ENCODE measurements around the gene DHRS13. TPM values are rescaled to one million over a fixed set of nuclear protein-coding genes. Genes with fewer than 3 reads are reported as not detected.

DHRS13 gene
- total and polyA plus RNA-seq, 3 donors from 2014 or later = 8.7 to 18.6 (median 14.9) TPM

DNA sequence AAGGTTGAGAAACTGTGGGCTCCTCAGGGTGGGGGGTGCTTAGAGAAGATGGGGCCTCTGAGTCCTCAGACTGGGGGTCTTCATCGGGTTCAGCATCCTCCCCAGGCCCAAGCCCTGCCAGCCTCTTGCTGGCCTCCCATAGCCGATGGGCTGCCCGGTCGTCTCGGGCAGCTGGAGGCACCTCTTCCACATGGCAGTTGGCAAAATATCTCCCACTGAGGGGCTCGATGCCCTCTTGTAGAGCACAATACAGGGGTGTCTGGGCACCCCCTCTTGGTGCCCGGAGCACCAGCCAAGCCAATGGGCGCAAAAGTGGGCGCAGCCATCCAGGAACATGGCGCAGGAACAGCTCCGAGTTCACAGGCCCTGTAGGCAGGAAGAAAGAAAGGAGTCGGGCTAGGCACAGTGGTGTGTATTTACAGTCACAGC is 4.3 kb downstream of the DHRS13 start:
- Histone ChIP-seq H3K9me3 (no peaks in the 10 kb centered on the region), H3K27ac (no peak overlapping the region), H3K36me3 (ENCODE audit: low read depth, missing control alignments) (no peaks in the 10 kb centered on the region), H3K27me3 (no peaks in the 10 kb centered on the region), H3K4me1 (peaks cover 30% of the 10 kb centered on the region), H3K4me3 (no peak overlapping the region)
- TF ChIP-seq, protein P1, sequence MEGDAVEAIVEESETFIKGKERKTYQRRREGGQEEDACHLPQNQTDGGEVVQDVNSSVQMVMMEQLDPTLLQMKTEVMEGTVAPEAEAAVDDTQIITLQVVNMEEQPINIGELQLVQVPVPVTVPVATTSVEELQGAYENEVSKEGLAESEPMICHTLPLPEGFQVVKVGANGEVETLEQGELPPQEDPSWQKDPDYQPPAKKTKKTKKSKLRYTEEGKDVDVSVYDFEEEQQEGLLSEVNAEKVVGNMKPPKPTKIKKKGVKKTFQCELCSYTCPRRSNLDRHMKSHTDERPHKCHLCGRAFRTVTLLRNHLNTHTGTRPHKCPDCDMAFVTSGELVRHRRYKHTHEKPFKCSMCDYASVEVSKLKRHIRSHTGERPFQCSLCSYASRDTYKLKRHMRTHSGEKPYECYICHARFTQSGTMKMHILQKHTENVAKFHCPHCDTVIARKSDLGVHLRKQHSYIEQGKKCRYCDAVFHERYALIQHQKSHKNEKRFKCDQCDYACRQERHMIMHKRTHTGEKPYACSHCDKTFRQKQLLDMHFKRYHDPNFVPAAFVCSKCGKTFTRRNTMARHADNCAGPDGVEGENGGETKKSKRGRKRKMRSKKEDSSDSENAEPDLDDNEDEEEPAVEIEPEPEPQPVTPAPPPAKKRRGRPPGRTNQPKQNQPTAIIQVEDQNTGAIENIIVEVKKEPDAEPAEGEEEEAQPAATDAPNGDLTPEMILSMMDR (IDR thresholded peaks at IDR 0.05) = no peak
- TF ChIP-seq POLR2A (IDR thresholded peaks at IDR 0.05) = no peak
- 77 to 86% methylated on average over 2 to 12 of the region's 12 CpGs for WGBS, 2 donors
- no peak for DNase-seq
- intact Hi-C loops (cut with DNase I; ENCODE audit: low total_unique reads) = no loop called here

DNA sequence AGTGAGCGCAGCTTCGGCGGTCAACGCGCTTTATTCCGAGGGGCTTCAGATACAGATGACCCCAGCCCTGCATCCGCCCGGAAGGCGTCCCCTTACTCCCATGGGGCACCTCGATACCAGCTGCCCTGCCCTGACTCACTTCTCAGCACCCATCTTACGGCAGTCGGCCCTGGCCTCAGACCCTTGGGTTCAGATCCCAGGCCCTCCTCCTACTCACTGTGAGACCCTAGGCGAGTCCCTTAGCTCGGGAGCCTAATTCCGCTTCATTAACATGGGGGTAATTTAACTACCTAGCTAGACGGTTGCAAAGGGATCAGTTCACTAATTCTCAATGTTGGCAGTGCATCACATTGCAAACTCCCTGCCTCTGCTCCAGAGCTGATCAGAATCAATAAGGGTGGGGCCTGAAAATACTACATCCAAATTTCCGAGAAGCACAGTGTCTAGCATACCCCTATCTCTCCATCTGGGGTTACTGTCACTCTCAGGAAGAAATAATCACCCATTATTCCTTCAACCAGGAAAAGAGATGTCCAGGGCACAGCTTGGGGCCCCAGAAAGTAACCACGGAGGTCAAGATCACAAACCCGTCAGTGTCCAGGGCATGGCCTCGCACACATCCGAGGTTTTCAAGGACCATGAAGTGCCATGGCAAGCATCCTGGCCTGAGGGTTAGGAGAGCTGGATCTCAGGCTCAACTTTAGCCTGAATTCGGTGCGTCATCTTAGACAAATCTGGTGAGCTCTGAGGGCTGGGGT is 4.9 kb downstream of the DHRS13 start:
- Histone ChIP-seq H3K36me3 (ENCODE audit: low read depth, missing control alignments) (no peaks in the 10 kb centered on the region), H3K4me1 (peaks cover 26% of the 10 kb centered on the region), H3K9me3 (no peaks in the 10 kb centered on the region), H3K4me3 (peak overlapping the region; percentile 80 to 81), H3K27me3 (no peaks in the 10 kb centered on the region), H3K27ac (peak overlapping the region; percentile 87 to 91)
- DNase-seq = peak; percentile 58
- TF ChIP-seq, protein P1 (IDR thresholded peaks at IDR 0.05) = no peak
- no peak for TF ChIP-seq POLR2A (IDR thresholded peaks at IDR 0.05)
- WGBS, 2 donors = 24 to 25% methylated on average over 14 to 17 of the region's 23 CpGs
- intact Hi-C loops (cut with DNase I; ENCODE audit: low total_unique reads) = no loop called here

DNA sequence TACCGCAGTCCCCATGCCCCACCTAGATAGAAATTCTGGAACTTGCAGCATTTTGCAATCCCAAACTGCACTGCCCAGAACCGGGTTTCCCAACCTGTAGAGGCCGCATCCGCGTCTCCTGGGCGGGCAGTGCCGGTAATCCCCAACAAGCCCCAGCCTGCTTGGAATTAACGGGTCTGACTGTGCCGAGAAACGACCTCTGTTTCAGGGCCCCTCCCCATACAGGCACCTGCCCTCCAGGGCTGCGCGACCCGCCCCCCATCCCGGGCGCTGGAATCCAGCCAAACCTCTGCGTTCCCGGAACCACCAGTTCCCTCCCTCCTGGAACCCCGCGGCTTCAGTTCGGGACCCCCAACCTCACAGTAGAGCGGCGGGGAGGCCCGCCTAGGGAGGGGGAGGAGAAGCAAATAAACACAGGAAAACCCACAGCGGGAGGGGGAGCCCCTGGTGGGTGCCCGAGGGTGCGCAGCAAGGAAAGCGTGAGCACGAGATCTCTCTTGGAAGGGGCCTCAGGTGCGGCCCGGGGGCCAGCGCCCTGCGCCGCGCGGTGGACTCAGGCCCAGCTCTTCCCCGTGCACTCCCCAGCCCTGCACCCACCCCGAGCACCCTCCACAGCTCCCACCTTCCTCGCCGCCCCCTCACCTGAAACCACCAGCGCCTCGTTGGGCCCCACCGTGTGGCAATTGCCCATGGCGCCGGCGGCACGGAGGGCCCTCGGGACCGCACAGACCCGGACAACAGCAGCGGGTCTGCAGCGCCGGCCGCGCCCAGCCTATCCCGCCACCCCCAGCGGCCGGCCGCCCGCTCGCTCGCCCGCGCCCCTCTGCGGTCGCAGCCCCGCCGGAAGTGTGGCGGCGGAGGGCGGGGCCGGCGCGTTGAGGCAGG is 5.8 kb downstream of the DHRS13 start, which contains the start of gene FLOT2:
Gene FLOT2, minus strand, starts transcription at position 850 of the 885 bp plus-strand sequence. Its CDS starts 159 bp downstream, at position 691.
- intact Hi-C loops (cut with DNase I; ENCODE audit: low total_unique reads) = no loop called here
- no peaks in the 10 kb centered on the region for H3K36me3 ChIP-seq (ENCODE audit: low read depth, missing control alignments)
- WGBS, 2 donors = 0 to 1% methylated on average over 25 to 41 of the region's 73 CpGs

DNA sequence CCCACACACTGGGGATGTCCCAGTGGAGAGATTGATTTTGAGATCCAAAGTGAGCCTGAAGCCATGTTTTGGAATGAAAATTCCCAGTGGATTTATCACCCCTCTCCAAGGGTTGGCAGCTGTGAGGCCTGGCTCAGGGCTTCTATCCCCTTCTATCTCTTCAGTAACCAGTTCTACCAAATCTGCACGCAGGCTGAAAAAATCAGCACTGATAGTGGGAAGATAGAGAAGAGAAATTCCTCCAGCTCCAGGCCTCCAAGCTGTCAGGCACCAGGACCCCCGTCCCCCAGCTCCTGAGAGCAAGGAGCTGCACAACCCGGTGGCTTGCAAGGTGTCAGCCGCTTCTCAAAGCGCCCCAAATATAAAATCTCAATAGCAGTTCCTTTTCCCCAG is 6.4 kb downstream of the DHRS13 start:
- 11 to 15% methylated on average over 5 of the region's 5 CpGs for WGBS, 2 donors

More for the DNA sequence above, 5.8 kb downstream of the DHRS13 start, which contains the start of gene FLOT2:
- Histone ChIP-seq H3K27me3 (no peaks in the 10 kb centered on the region), H3K4me1 (peaks cover 26% of the 10 kb centered on the region), H3K27ac (peak within 1 kb of the TSS; percentile 87 to 91), H3K4me3 (peak within 1 kb of the TSS; percentile 80 to 81), H3K9me3 (no peaks in the 10 kb centered on the region)
- TF ChIP-seq, protein P1 (IDR thresholded peaks at IDR 0.05) = peak in 2 of 3 experiments; percentile 9 to 24
- no peak for TF ChIP-seq POLR2A (IDR thresholded peaks at IDR 0.05)
- peak; percentile 64 for DNase-seq

More for the DNA sequence above, 6.4 kb downstream of the DHRS13 start:
- Histone ChIP-seq H3K27ac (peak overlapping the region; percentile 87 to 91), H3K27me3 (no peaks in the 10 kb centered on the region), H3K4me3 (peak overlapping the region; percentile 80 to 81), H3K9me3 (no peaks in the 10 kb centered on the region), H3K4me1 (peaks cover 20% of the 10 kb centered on the region), H3K36me3 (ENCODE audit: low read depth, missing control alignments) (no peaks in the 10 kb centered on the region)
- no peak for TF ChIP-seq POLR2A (IDR thresholded peaks at IDR 0.05)
- TF ChIP-seq, protein P1 (IDR thresholded peaks at IDR 0.05) = no peak
- intact Hi-C loops (cut with DNase I; ENCODE audit: low total_unique reads) = no loop called here
- no peak for DNase-seq

All from testis (tissue), 3 donors.